Measurements from ENCODE around the gene RADIL. TPM values are rescaled to one million over a fixed set of nuclear protein-coding genes. Genes with fewer than 3 reads are reported as not detected.
"Not testable (repeated sequence)": the region's sequence is repeated elsewhere in the genome, so short reads cannot be mapped to it uniquely, and the experiment has no call there.

The RADIL gene
- total and polyA plus RNA-seq, 2 donors (not counting 1 experiment from before 2014, with no cell fraction given), result not detected

DNA sequence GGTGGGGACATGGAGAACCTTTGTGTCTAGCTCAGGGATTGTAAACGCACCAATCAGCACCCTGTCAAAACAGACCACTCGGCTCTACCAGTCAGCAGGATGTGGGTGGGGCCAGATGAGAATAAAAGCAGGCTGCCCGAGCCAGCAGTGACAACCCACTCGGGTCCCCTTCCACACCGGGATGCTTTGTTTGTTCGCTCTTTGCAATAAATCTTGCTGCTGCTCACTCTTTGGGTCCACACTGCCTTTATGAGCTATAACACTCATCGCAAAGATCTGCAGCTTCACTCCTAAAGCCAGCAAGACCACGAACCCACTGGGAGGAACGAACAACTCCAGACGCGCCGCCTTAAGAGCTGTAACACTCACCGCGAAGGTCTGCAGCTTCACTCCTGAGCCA lies 89.3 kb downstream of the RADIL start:
- H3K9me3 Mint-ChIP-seq (ENCODE audit: insufficient read depth); H3K27ac Mint-ChIP-seq; H3K27me3 Mint-ChIP-seq; DNase-seq; H3K9ac ChIP-seq (ENCODE audit: low read length); H3K4me1 Mint-ChIP-seq; H3K27me3 ChIP-seq (replicated peaks in 1 of 4; ENCODE audit: control extremely low read depth in 1 of 4, control insufficient read depth in 3 of 4, insufficient read depth in 4 of 4, low read length in 3 of 4); ATAC-seq (ENCODE audit: low read depth); H4K20me1 ChIP-seq (ENCODE audit: control insufficient read depth, insufficient read depth, low read length, poor library complexity, severe bottlenecking); H3K79me2 ChIP-seq (ENCODE audit: control insufficient read depth, insufficient read depth, low read length); POLR2A ChIA-PET; H3K4me3 ChIP-seq (ENCODE audit: control extremely low read depth in 1 of 5, extremely low read depth in 1 of 5, insufficient read depth in 1 of 5, low read depth in 2 of 5, low read length in 4 of 5); H3K4me1 ChIP-seq (ENCODE audit: control insufficient read depth in 2 of 2, insufficient read depth in 2 of 2, low read length in 2 of 2); H2AFZ ChIP-seq (ENCODE audit: insufficient read depth, low read depth, low read length, poor library complexity, severe bottlenecking); H3K27ac ChIP-seq (ENCODE audit: low read length in 2 of 2); H3K4me2 ChIP-seq (replicated peaks; ENCODE audit: low read depth, low read length, poor library complexity, severe bottlenecking): not testable (repeated sequence)
- Histone ChIP-seq H3K36me3 (replicated peaks in 1 of 2; ENCODE audit: control extremely low read depth in 1 of 2, control insufficient read depth in 1 of 2, extremely low read depth in 1 of 2, insufficient read depth in 2 of 2, low read length in 1 of 2) (peaks cover 0 to 20% of the 10 kb centered on the region in 2 experiments), H3K9me3 (ENCODE audit: control extremely low read depth in 1 of 3, control insufficient read depth in 2 of 3, insufficient read depth in 1 of 3, low read length in 2 of 3) (peaks cover 0 to 14% (median 0%) of the 10 kb centered on the region in 3 donors)
- CTCF ChIA-PET, result interaction anchor here (1.3 to 2.8 kb wide), 2 partner anchors 18 to 180 kb away, joined by 5 to 14 read pairs; partner anchors contain the start of gene AP5Z1
- intact Hi-C loops (cut with micrococcal nuclease), result loop anchor here (5.0 to 10.0 kb wide), 2 partner anchors 181 to 398 kb away; partner anchors contain the start of gene WIPI2
- H3K4me3 Mint-ChIP-seq, result peak overlapping the region; percentile 26
- 83% methylated on average over 5 of the region's 14 CpGs for WGBS (ENCODE audit: insufficient coverage)

- POLR2A ChIA-PET, result interaction anchor here (2.1 kb wide), 1 partner anchor 18 kb away, joined by 9 read pairs; the partner anchor contains the start of gene AP5Z1
- intact Hi-C loops (cut with micrococcal nuclease), result loop anchor here (5.0 to 10.0 kb wide), 2 partner anchors 181 to 399 kb away; partner anchors contain the start of gene WIPI2
These were observed 90.0 kb downstream of the RADIL start for GRCh38 chr7:4793385-4793993.

More at GRCh38 chr7:4793385-4793993, 90.0 kb downstream of the RADIL start:
- WGBS (ENCODE audit: insufficient coverage), result 97% methylated on average over 30 of the region's 30 CpGs
- not testable (repeated sequence) for H3K27me3 Mint-ChIP-seq; H3K27ac ChIP-seq (ENCODE audit: low read length in 2 of 2); H2AFZ ChIP-seq (ENCODE audit: insufficient read depth, low read depth, low read length, poor library complexity, severe bottlenecking); H3K4me1 Mint-ChIP-seq; DNase-seq; H3K27ac Mint-ChIP-seq; H3K4me3 ChIP-seq (ENCODE audit: control extremely low read depth in 1 of 5, extremely low read depth in 1 of 5, insufficient read depth in 1 of 5, low read depth in 2 of 5, low read length in 4 of 5); H3K9me3 Mint-ChIP-seq (ENCODE audit: insufficient read depth); H4K20me1 ChIP-seq (ENCODE audit: control insufficient read depth, insufficient read depth, low read length, poor library complexity, severe bottlenecking); H3K4me1 ChIP-seq (ENCODE audit: control insufficient read depth in 2 of 2, insufficient read depth in 2 of 2, low read length in 2 of 2); H3K9ac ChIP-seq (ENCODE audit: low read length); H3K27me3 ChIP-seq (replicated peaks in 1 of 4; ENCODE audit: control extremely low read depth in 1 of 4, control insufficient read depth in 3 of 4, insufficient read depth in 4 of 4, low read length in 3 of 4); H3K4me2 ChIP-seq (replicated peaks; ENCODE audit: low read depth, low read length, poor library complexity, severe bottlenecking); H3K79me2 ChIP-seq (ENCODE audit: control insufficient read depth, insufficient read depth, low read length); ATAC-seq (ENCODE audit: low read depth)
- H3K9me3 ChIP-seq (ENCODE audit: control extremely low read depth in 1 of 3, control insufficient read depth in 2 of 3, insufficient read depth in 1 of 3, low read length in 2 of 3), result peaks cover 0 to 14% (median 0%) of the 10 kb centered on the region in 3 donors
- H3K4me3 Mint-ChIP-seq, result peak overlapping the region; percentile 26
- H3K36me3 ChIP-seq (replicated peaks in 1 of 2; ENCODE audit: control extremely low read depth in 1 of 2, control insufficient read depth in 1 of 2, extremely low read depth in 1 of 2, insufficient read depth in 2 of 2, low read length in 1 of 2), result peaks cover 0 to 26% of the 10 kb centered on the region in 2 experiments
- CTCF ChIA-PET, result interaction anchor here (1.2 to 2.8 kb wide), 4 partner anchors 18 to 292 kb away, joined by 5 to 14 read pairs (median 8); partner anchors contain the start of gene AP5Z1
